ENCODE measurements around the gene OR8G5. TPM values are rescaled to one million over a fixed set of nuclear protein-coding genes. Genes with fewer than 3 reads are reported as not detected.

Gene OR8G5
- total RNA-seq, 1 donor from 2014 or later: not detected

GRCh38 chr11:124313131-124313530 is 57.0 kb downstream of the OR8G5 start:
- H3K27me3 ChIP-seq (ENCODE audit: control insufficient read depth, insufficient read depth, low read length): no peaks in the 10 kb centered on the region
- H3K36me3 ChIP-seq (ENCODE audit: control insufficient read depth, insufficient read depth, low read length): no peaks in the 10 kb centered on the region
- H3K4me3 ChIP-seq (ENCODE audit: low read depth, low read length): no peak overlapping the region
- TF ChIP-seq CTCF (IDR thresholded peaks at IDR 0.05; ENCODE audit: insufficient read depth, low read length, poor library complexity, severe bottlenecking): no peak
- no peak for DNase-seq (ENCODE audit: low read depth)

GRCh38 chr11:124313849-124314248 is 57.7 kb downstream of the OR8G5 start, which contains the start of gene OR8D1:
TSS of gene OR8D1 (minus strand) at chr11:124313949. CDS start at chr11:124310766, 3,183 bp downstream.
- no peaks in the 10 kb centered on the region for H3K36me3 ChIP-seq (ENCODE audit: control insufficient read depth, insufficient read depth, low read length)
- no peaks in the 10 kb centered on the region for H3K27me3 ChIP-seq (ENCODE audit: control insufficient read depth, insufficient read depth, low read length)
- TF ChIP-seq CTCF (IDR thresholded peaks at IDR 0.05; ENCODE audit: insufficient read depth, low read length, poor library complexity, severe bottlenecking): no peak
- no peak within 1 kb of the TSS for H3K4me3 ChIP-seq (ENCODE audit: low read depth, low read length)
- DNase-seq (ENCODE audit: low read depth): no peak

GRCh38 chr11:124315052-124315451 is 58.9 kb downstream of the OR8G5 start:
- DNase-seq (ENCODE audit: low read depth): no peak
- no peaks in the 10 kb centered on the region for H3K36me3 ChIP-seq (ENCODE audit: control insufficient read depth, insufficient read depth, low read length)
- TF ChIP-seq CTCF (IDR thresholded peaks at IDR 0.05; ENCODE audit: insufficient read depth, low read length, poor library complexity, severe bottlenecking): no peak
- H3K4me3 ChIP-seq (ENCODE audit: low read depth, low read length): no peak overlapping the region
- no peaks in the 10 kb centered on the region for H3K27me3 ChIP-seq (ENCODE audit: control insufficient read depth, insufficient read depth, low read length)

Other genes with a start within 250 kb of the OR8G5 start
- not detected in 2 replicates for gene OR10G4, start 243.4 kb upstream of the OR8G5 start, total RNA-seq
- gene OR10G9, start 233.4 kb upstream of the OR8G5 start, total RNA-seq: not detected in 2 replicates
- gene OR10G8, start 229.6 kb upstream of the OR8G5 start, total RNA-seq: not detected in 2 replicates
- gene OR10G7, start 215.1 kb upstream of the OR8G5 start, total RNA-seq: not detected in 2 replicates
- 26.6 and 33.4 TPM in 2 replicates for gene VWA5A, start 140.9 kb upstream of the OR8G5 start, total RNA-seq
- not detected in 2 replicates for gene OR10D3, start 73.0 kb upstream of the OR8G5 start, total RNA-seq
- gene OR8G1, start 15.3 kb upstream of the OR8G5 start, total RNA-seq: not detected in 2 replicates
- not detected in 2 replicates for gene OR8D1, start 57.6 kb downstream of the OR8G5 start, total RNA-seq
- gene OR8D2, start 63.8 kb downstream of the OR8G5 start, total RNA-seq: not detected in 2 replicates
- gene OR8B2, start 128.1 kb downstream of the OR8G5 start, total RNA-seq: not detected in 2 replicates
- gene OR8B3, start 142.6 kb downstream of the OR8G5 start, total RNA-seq: not detected in 2 replicates
- not detected in 2 replicates for gene OR8B4, start 168.5 kb downstream of the OR8G5 start, total RNA-seq
- gene OR8B8, start 189.3 kb downstream of the OR8G5 start, total RNA-seq: not detected in 2 replicates

Data from kidney epithelial cell (primary cell).